Psoas muscle (tissue), 8 donors: ENCODE data around the gene SLC2A8. TPM values are rescaled to one million over a fixed set of nuclear protein-coding genes. Genes with fewer than 3 reads are reported as not detected.

Source experiments
- ATAC-seq, 4 donors: fragments of 200-7000 bp; cut with Tn5 transposase; one replicate each; pipeline ENCODE4 v1.9.1; 2020; ENCODE audit warnings: moderate library complexity in 3 of 4, mild to moderate bottlenecking in 2 of 4
- DNase-seq, 2 donors: peaks; one replicate each; pipeline ENCODE4 v3.0.0-alpha.2; 2020
- H3K27ac ChIP-seq: fragments of 200-600 bp; one replicate; pipeline ENCODE4 v1.8.0; 2022
- H3K27me3 ChIP-seq, 3 donors: fragments of 200-600 bp in 1 of 3; one replicate each; pipeline versions ENCODE4 v1.6.1 to v1.8.0; 2013 to 2022; ENCODE audit warnings: low read length in 2 of 3, mild to moderate bottlenecking in 2 of 3, moderate library complexity in 1 of 3; ENCODE audit not compliant: insufficient read depth in 3 of 3
- H3K36me3 ChIP-seq, 2 donors: fragments of 200-600 bp in 1 of 2; one replicate each; pipeline versions ENCODE4 v1.6.1 to v1.8.0; 2013 to 2022; ENCODE audit warnings: low read depth in 1 of 2, mild to moderate bottlenecking in 1 of 2, moderate library complexity in 1 of 2; ENCODE audit not compliant: insufficient read depth in 1 of 2
- H3K4me1 ChIP-seq: fragments of 200-600 bp; one replicate; pipeline ENCODE4 v1.8.0; 2022
- H3K4me3 ChIP-seq: fragments of 200-600 bp; one replicate; pipeline ENCODE4 v1.8.0; 2022; ENCODE audit warnings: mild to moderate bottlenecking
- H3K9me3 ChIP-seq: fragments of 200-600 bp; one replicate; pipeline ENCODE4 v1.8.0; 2022
- WGBS, 3 donors: extraction: QIAGEN DNeasy Blood & Tissue Kit; methylation state at CpG; one replicate each; pipeline versions ENCODE4 v1.1.6 to v1.1.7; 2013; 5-methylcytosine and 5-hydroxymethylcytosine counted together
- intact Hi-C, 2 donors: fragments of 100-400 bp; cut with DNase I; formaldehyde crosslinking; loops; one replicate each; pipeline versions ENCODE4 v1.11.0 to v1.14.2; 2022
- polyA plus RNA-seq, 3 donors: library from polyadenylated mRNA; stranded (reverse); fragments of 200-250 nt; gene quantifications; one replicate each; pipeline ENCODE4 v1.2.3, GENCODE V29; 2013
- total RNA-seq, 4 donors: library from RNA; stranded (reverse); fragmentation: NEBNext Ultra II Directional in 2 of 4; extraction: Animal tissue kit (Norgen Biotek cat#: 25700) in 2 of 4; gene quantifications; one replicate each; pipeline versions ENCODE4 v1.2.1 to v1.2.4, GENCODE V29; 2021 to 2023
- TF ChIP-seq, protein P1 (sequence below): fragments of 200-600 bp; IDR thresholded peaks from one replicate; pipeline ENCODE4 v1.8.0; 2022; ENCODE audit warnings: antibody characterized with exemption
- donor health status: healthy with polysubstance abuse.
- donor health status: DM: no; HTN: no; CAD: no; lungs with moderate emphysema.
- donor health status: Bipolar disorder and iron deficiency.
- donor health status: healthy.
- donor health status: DM: yes; HTN: yes; CAD: no.
- donor health status: DM: no; HTN: no; CAD: no.
- donor health status: DM: no; HTN: no; CAD: no.
- donor health status: DM: yes; HTN: yes; CAD: no.

SLC2A8 gene
- total and polyA plus RNA-seq, 7 donors: 13.2 to 20.3 (median 16.3) TPM

DNA sequence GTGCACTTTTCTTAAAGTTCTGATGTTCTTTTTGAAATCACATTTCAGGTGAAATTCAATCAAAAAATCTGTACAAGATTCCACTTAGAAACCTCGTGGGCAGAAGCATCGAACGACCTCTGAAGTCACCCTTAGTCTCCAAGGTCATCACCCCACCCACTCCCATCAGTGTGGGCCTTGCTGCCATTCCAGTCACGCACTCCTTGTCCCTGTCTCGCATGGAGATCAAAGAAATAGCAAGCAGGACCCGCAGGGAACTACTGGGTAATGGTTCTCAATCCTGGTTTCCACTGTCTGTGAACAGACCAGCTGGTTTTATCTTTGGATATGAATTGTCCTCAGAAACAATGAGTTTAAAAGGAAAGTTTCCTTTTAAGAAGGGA, 8.1 kb upstream of the SLC2A8 start:
- TF ChIP-seq, protein P1, sequence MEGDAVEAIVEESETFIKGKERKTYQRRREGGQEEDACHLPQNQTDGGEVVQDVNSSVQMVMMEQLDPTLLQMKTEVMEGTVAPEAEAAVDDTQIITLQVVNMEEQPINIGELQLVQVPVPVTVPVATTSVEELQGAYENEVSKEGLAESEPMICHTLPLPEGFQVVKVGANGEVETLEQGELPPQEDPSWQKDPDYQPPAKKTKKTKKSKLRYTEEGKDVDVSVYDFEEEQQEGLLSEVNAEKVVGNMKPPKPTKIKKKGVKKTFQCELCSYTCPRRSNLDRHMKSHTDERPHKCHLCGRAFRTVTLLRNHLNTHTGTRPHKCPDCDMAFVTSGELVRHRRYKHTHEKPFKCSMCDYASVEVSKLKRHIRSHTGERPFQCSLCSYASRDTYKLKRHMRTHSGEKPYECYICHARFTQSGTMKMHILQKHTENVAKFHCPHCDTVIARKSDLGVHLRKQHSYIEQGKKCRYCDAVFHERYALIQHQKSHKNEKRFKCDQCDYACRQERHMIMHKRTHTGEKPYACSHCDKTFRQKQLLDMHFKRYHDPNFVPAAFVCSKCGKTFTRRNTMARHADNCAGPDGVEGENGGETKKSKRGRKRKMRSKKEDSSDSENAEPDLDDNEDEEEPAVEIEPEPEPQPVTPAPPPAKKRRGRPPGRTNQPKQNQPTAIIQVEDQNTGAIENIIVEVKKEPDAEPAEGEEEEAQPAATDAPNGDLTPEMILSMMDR: no peak
- Histone ChIP-seq H3K27ac (no peak overlapping the region), H3K4me3 (no peak overlapping the region), H3K27me3 (no peaks in the 10 kb centered on the region), H3K4me1 (no peaks in the 10 kb centered on the region), H3K36me3 (peaks cover 0 to 22% of the 10 kb centered on the region in 2 donors), H3K9me3 (no peaks in the 10 kb centered on the region)
- intact Hi-C loops: no loop called here
- 63 to 68% (median 68%) methylated on average over 6 of the region's 6 CpGs for WGBS, 3 donors
- DNase-seq (no peak), ATAC-seq (no peak)

DNA sequence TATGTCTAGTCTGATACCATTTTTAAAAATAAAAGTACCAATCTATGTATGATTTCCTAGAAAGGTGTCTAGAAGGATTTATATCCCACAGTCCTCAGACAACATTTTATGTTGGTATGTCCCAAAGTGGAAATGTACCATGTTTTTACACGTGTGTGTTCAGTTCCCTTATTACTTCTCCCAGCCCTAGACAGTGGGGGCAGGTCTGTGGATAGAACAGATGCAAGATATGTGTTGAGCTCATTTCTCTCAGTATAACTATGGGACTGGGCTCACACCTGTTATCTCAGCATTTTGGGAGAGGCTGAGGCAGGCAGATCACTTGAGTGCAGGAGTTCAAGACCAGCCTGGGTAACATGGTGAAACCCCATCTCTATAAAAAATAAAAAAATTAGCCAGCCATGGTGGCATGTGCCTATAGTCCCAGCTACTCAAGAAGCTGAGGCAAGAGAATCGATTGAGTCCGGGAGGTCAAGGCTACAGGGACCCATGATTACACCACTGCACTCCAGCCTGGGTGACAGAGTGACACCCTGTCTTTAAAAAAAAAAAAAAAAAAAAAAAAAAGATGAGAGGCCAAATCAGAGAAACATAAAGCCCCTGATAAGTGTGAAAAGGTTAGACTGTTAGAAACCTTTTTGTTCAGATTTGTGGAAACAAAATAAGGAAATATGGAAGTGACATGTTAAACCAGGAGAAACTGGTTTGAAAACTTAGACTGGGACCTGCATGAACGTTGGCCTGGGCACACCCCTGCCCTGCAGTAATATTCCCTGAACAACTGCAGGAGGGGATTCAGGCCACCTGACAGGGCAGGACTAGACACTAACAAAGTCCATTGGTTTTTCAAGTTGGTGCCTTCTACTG, 7.4 kb upstream of the SLC2A8 start:
- WGBS, 3 donors: 83 to 90% (median 86%) methylated on average over 4 of the region's 4 CpGs

DNA sequence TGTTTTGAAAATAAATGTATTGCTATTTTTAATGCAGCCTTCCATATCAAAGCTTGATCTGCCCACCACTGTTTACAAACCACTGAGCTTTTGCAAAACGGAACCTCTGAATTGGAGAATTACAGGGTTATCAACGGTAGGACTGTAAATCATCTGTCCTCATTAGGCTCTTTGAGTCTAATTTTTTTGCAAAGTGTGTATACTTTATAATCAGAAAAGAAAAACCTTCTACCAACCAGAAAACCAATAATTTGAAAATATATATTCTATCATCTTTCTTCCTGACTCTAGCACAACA, 6.8 kb upstream of the SLC2A8 start:
- ATAC-seq (no peak), DNase-seq (no peak)
- Histone ChIP-seq H3K4me3 (no peak overlapping the region), H3K36me3 (peaks cover 0 to 22% of the 10 kb centered on the region in 2 donors), H3K27ac (no peak overlapping the region), H3K27me3 (no peaks in the 10 kb centered on the region), H3K9me3 (no peaks in the 10 kb centered on the region), H3K4me1 (no peaks in the 10 kb centered on the region)
- intact Hi-C loops: loop anchor here (10.0 kb wide), 1 partner anchor 105 kb away; no protein-coding TSS in a partner anchor
- TF ChIP-seq, protein P1: no peak
- 75 to 78% (median 75%) methylated on average over 2 of the region's 2 CpGs for WGBS, 3 donors

More for the DNA sequence above, 7.4 kb upstream of the SLC2A8 start:
- H3K4me1 ChIP-seq: no peaks in the 10 kb centered on the region
- no peak overlapping the region for H3K4me3 ChIP-seq
- ATAC-seq: no peak
- H3K27me3 ChIP-seq: no peaks in the 10 kb centered on the region
- DNase-seq: no peak
- H3K36me3 ChIP-seq: peaks cover 0 to 22% of the 10 kb centered on the region in 2 donors
- no peak overlapping the region for H3K27ac ChIP-seq
- H3K9me3 ChIP-seq: no peaks in the 10 kb centered on the region
- TF ChIP-seq, protein P1: no peak
- intact Hi-C loops: loop anchor here (10.0 kb wide), 1 partner anchor 105 kb away; no protein-coding TSS in a partner anchor

DNA sequence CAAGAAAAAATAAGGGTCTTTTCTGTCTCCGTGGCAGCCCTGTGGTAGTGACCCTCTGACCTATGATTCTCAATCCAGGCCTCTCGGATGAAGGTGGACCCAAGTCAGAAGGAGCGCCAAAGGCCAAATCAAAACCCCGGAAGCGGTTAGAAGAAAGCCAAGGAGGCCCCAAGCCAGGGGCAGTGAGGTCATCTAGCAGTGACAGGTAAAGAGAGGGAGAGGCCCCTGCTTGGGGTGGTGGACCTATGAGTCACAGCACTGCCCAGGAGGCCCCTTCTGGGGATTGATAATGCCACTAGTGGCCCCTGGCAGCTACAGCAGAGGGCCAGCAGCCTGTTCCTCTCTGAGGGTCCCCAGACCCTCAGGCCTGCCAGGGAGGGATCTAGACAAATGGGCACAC, 6.4 kb upstream of the SLC2A8 start:
- no peaks in the 10 kb centered on the region for H3K4me1 ChIP-seq
- intact Hi-C loops: loop anchor here (10.0 kb wide), 1 partner anchor 106 kb away; no protein-coding TSS in a partner anchor
- ATAC-seq: no peak
- H3K9me3 ChIP-seq: no peaks in the 10 kb centered on the region
- no peak for DNase-seq
- 70 to 77% (median 74%) methylated on average over 5 of the region's 5 CpGs for WGBS, 3 donors
- H3K27me3 ChIP-seq: no peaks in the 10 kb centered on the region
- H3K36me3 ChIP-seq: peaks cover 0 to 22% of the 10 kb centered on the region in 2 donors
- no peak overlapping the region for H3K4me3 ChIP-seq
- no peak overlapping the region for H3K27ac ChIP-seq
- TF ChIP-seq, protein P1: no peak
